Skeletal muscle tissue (tissue), 4 donors: ENCODE results near the gene ADGRB2. TPM values are rescaled to one million over a fixed set of nuclear protein-coding genes. Genes with fewer than 3 reads are reported as not detected.

Source experiments
- H3K27ac ChIP-seq: one replicate; pipeline ENCODE4 v1.7.0; 2013; ENCODE audit warnings: mild to moderate bottlenecking, low read depth, low read length, inconsistent platforms
- H3K27me3 ChIP-seq, 3 donors: one replicate each; pipeline ENCODE4 v1.7.0; 2013; ENCODE audit warnings: low read length in 3 of 3; ENCODE audit not compliant: control insufficient read depth in 3 of 3, insufficient read depth in 3 of 3
- H3K36me3 ChIP-seq, 3 donors: one replicate each; pipeline ENCODE4 v1.7.0; 2013; ENCODE audit warnings: low read length in 3 of 3; ENCODE audit not compliant: control insufficient read depth in 3 of 3, insufficient read depth in 3 of 3
- H3K4me1 ChIP-seq, 3 donors: one replicate each; pipeline ENCODE4 v1.7.0; 2013; ENCODE audit warnings: low read length in 3 of 3, mild to moderate bottlenecking in 3 of 3; ENCODE audit not compliant: control insufficient read depth in 3 of 3, insufficient read depth in 3 of 3
- H3K4me3 ChIP-seq, 3 donors: one replicate each; pipeline ENCODE4 v1.7.0; 2013; ENCODE audit warnings: low read length in 3 of 3
- H3K9ac ChIP-seq, 3 donors: one replicate each; pipeline ENCODE4 v1.7.0; 2013; ENCODE audit warnings: low read length in 3 of 3, mild to moderate bottlenecking in 3 of 3, moderate library complexity in 2 of 3, low read depth in 1 of 3
- H3K9me3 ChIP-seq, 3 donors: one replicate each; pipeline ENCODE4 v1.7.0; 2013; ENCODE audit warnings: low read length in 3 of 3; ENCODE audit not compliant: control insufficient read depth in 3 of 3
- total RNA-seq: library from RNA; depleted of rRNA; stranded (reverse); fragments of >200 nt; gene quantifications from one replicate; pipeline ENCODE4 v1.2.3, GENCODE V29; 2014
- donor health status: Osteomylitis.

ADGRB2 gene
- total RNA-seq, 1 donor from 2014 or later, result 6.3 TPM

DNA sequence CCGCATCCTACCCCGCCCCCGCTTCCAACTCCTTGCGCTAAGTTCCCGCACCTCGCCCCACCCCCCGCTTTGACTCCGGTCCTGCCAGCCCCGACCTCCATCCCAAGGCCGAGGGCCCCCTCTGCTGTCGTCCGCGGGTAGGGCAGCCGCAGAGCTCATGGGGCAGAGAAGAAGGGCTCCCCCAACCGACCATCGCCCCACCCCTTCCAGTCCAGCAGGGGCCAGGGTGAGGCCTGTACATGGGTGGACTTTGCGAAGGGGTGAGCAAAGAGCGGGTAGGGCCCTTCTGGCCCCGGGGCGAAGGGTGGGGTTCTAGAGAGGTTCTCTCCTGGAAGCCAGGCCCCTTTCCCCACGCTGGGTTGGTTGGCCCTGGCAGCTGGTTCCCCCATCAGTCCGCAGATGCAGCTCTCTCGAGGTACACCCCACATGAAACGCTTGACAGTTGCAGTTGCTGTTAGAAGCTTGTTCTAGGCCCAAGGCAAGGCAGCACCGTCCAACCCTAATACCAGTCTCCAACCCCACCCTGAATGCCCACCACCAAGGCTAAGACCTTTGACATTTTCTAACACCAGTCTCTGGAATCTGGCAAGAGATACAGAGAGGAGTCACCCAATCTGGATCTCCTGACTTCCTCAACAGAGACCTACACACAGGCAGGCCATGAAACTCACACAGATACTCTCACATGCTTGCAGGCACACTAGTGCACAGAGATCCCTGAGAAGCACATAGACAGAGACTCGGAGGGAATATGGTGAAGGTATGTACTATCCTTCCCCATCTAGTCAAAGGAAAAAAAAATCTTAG is 25.3 kb upstream of the ADGRB2 start:
- no peak overlapping the region for H3K27ac ChIP-seq
- no peaks in the 10 kb centered on the region for H3K9me3 ChIP-seq
- peak overlapping the region in 1 of 3 donors; percentile 33 for H3K9ac ChIP-seq
- H3K27me3 ChIP-seq, result peaks cover 0 to 15% (median 0%) of the 10 kb centered on the region in 3 donors
- H3K4me1 ChIP-seq, result peaks cover 10 to 17% (median 10%) of the 10 kb centered on the region in 3 donors
- H3K36me3 ChIP-seq, result no peaks in the 10 kb centered on the region
- H3K4me3 ChIP-seq, result peak overlapping the region in 2 of 3 donors; percentile 88 to 89

DNA sequence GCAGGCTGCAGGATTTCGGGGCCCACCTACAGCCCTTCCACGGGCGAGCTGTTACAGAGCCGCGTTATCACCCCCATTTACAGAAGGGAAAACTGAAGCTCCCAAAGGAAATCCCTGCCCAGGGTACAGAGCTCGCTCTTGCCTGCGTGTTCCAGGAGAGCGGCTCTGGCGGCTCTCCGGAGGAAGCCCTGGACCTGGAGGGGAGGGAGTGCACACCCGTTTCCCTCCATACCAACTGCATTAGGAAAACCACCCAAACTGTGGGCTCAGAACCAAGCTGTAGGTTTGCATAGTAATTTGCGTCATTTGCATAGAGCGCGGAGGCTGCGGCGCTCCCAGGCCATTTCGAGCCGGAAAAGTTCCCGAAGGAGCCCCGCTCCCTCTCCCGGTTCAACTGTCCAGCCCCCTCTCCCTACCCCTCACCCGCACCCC is 24.7 kb upstream of the ADGRB2 start:
- Histone ChIP-seq H3K4me3 (peak overlapping the region; percentile 86 to 89 (median 88)), H3K27ac (peak overlapping the region; percentile 77), H3K36me3 (no peaks in the 10 kb centered on the region), H3K27me3 (peaks cover 0 to 15% (median 0%) of the 10 kb centered on the region in 3 donors), H3K9me3 (no peaks in the 10 kb centered on the region), H3K4me1 (peaks cover 10 to 17% (median 10%) of the 10 kb centered on the region in 3 donors), H3K9ac (peak overlapping the region; percentile 65 to 86 (median 76))

DNA sequence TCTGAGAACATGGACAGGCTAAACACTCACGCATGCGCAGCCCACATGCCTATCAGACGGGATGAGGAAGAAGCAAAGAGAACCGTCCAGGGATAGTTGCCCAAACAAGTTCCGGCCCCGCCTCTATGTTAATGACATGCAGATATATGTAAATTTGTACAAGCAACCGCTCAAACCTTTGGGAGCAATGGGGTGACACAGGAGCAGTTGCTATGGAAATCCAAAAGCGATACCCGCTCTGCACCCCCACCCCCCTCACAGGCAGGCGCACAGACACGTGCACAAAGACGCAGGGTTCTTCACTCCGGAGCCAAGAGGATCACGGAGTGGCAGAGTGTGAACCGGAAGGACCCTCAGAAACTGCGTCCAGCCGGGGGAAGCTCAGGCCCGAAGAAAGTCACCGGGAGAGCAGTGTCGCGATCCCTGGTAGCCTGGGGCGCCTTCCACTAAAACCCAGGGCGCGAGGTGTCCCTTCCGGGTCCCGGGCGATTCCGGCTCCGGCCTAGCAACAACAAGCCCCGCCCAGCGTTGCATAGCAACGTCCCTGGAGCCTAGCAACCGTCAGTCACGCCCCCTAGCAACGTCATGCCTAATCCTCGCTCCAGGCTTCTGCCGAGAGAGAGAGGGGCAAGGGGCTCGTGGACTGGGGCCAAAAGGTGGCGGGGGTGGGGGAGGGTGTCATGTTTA is 24.1 kb upstream of the ADGRB2 start:
- H3K4me3 ChIP-seq, result peak overlapping the region; percentile 86 to 89 (median 88)
- H3K36me3 ChIP-seq, result no peaks in the 10 kb centered on the region
- H3K27ac ChIP-seq, result peak overlapping the region; percentile 77
- no peaks in the 10 kb centered on the region for H3K9me3 ChIP-seq
- peak overlapping the region; percentile 73 to 86 (median 76) for H3K9ac ChIP-seq
- H3K27me3 ChIP-seq, result peaks cover 0 to 12% (median 0%) of the 10 kb centered on the region in 3 donors
- H3K4me1 ChIP-seq, result peaks cover 10 to 17% (median 10%) of the 10 kb centered on the region in 3 donors

DNA sequence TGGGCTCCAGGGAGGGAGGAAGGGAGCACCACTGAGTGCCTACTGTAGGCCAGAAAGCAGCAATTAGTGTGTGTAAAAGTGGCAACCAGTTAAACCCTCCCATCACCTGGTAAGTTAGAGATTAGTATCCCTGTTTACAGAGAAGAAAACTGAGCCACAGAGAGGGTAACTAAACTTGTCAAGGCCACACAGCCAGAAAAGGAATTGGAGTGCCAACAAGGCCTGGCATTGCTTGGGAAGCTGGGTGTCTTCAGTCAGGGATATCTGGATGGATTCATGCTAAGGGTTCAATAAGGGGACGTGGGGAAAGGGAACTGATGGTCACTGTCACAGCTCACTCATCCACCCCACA is 23.6 kb upstream of the ADGRB2 start:
- Histone ChIP-seq H3K4me3 (peak overlapping the region in 2 of 3 donors; percentile 88 to 89), H3K27me3 (peaks cover 0 to 9% (median 0%) of the 10 kb centered on the region in 3 donors)

DNA sequence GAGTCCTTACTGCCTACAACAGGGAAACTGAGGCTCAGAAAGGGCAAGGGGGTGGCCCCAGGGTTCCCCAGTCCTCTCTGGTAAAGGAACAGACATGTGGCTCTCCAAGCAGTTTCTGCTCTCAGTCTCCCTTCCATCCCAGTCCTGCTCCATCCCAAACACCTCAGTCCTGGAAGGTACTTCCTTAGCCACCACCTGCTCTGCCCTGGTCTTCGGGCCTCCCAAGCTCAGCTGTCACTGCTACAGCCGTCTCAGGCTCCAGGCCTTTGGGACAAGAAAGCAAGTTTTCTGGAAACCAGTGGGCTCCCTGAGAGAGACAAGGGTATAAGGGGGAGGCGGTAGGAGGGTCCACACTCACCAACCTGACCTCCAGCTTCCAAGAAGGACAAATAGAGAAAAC is 23.1 kb upstream of the ADGRB2 start:
- no peak overlapping the region for H3K9ac ChIP-seq
- no peak overlapping the region for H3K4me3 ChIP-seq
- H3K27ac ChIP-seq, result no peak overlapping the region
- H3K36me3 ChIP-seq, result no peaks in the 10 kb centered on the region
- peaks cover 0 to 6% (median 0%) of the 10 kb centered on the region in 3 donors for H3K27me3 ChIP-seq
- no peaks in the 10 kb centered on the region for H3K9me3 ChIP-seq
- peaks cover 10 to 17% (median 10%) of the 10 kb centered on the region in 3 donors for H3K4me1 ChIP-seq

More for the DNA sequence above, 23.6 kb upstream of the ADGRB2 start:
- H3K27ac ChIP-seq, result peak overlapping the region; percentile 77
- H3K9ac ChIP-seq, result no peak overlapping the region
- H3K9me3 ChIP-seq, result no peaks in the 10 kb centered on the region
- H3K36me3 ChIP-seq, result no peaks in the 10 kb centered on the region
- H3K4me1 ChIP-seq, result peaks cover 10 to 17% (median 10%) of the 10 kb centered on the region in 3 donors

DNA sequence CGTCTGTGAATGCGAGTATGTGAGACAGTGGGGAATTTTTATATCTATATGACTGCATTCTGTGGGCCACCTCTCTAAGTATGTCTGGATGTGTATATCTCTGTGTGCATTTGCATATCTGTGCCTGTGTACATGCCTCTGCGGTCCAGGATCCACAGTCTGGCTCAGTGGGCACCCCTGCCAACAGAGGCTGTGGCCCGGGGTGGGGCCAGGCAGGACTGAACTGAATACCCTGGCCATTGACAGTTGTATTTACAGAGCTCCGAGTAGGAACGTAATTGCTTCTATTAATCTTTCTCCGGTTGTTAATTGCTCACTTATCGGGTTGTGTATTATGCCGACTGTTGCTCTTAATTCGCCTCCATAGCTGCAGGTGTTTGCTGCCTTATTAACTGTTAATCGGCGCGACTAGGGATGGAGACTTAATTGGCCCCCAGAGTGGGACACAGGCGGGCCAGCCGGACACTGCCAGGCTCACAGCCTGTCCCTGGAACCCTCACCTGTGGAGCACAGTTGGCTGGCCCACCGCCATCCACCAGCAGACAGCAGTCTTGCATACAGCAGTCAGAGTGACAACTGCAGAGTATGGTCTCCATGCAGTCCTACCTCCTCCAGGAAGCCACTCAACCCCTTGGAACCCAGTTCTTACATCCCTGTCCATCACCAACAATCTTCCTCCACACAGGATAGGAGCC is 22.4 kb upstream of the ADGRB2 start:
- Histone ChIP-seq H3K27me3 (peaks cover 0 to 1% (median 0%) of the 10 kb centered on the region in 3 donors), H3K36me3 (no peaks in the 10 kb centered on the region), H3K4me3 (no peak overlapping the region), H3K9ac (no peak overlapping the region), H3K27ac (no peak overlapping the region), H3K4me1 (peaks cover 10 to 17% (median 10%) of the 10 kb centered on the region in 3 donors), H3K9me3 (no peaks in the 10 kb centered on the region)

DNA sequence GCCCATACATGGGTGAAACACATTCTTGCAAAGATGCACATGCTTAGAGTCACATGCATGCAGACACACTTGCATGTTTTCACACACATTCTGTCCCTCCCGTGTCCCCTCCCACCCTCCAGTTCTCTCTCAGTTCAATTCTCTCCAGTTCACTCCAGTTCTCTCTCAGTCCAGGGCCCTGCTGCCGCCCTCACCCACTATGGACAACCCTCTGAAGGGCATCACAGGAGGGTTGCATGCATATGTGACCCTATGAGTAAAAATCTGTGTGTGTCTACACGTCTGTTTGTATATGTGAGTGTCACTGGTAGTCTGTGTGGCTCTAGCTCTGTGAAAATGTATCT is 21.8 kb upstream of the ADGRB2 start:
- peaks cover 10 to 17% (median 10%) of the 10 kb centered on the region in 3 donors for H3K4me1 ChIP-seq
- no peaks in the 10 kb centered on the region for H3K27me3 ChIP-seq
- H3K4me3 ChIP-seq, result no peak overlapping the region
- H3K27ac ChIP-seq, result no peak overlapping the region
- H3K9ac ChIP-seq, result no peak overlapping the region
- no peaks in the 10 kb centered on the region for H3K9me3 ChIP-seq
- no peaks in the 10 kb centered on the region for H3K36me3 ChIP-seq

DNA sequence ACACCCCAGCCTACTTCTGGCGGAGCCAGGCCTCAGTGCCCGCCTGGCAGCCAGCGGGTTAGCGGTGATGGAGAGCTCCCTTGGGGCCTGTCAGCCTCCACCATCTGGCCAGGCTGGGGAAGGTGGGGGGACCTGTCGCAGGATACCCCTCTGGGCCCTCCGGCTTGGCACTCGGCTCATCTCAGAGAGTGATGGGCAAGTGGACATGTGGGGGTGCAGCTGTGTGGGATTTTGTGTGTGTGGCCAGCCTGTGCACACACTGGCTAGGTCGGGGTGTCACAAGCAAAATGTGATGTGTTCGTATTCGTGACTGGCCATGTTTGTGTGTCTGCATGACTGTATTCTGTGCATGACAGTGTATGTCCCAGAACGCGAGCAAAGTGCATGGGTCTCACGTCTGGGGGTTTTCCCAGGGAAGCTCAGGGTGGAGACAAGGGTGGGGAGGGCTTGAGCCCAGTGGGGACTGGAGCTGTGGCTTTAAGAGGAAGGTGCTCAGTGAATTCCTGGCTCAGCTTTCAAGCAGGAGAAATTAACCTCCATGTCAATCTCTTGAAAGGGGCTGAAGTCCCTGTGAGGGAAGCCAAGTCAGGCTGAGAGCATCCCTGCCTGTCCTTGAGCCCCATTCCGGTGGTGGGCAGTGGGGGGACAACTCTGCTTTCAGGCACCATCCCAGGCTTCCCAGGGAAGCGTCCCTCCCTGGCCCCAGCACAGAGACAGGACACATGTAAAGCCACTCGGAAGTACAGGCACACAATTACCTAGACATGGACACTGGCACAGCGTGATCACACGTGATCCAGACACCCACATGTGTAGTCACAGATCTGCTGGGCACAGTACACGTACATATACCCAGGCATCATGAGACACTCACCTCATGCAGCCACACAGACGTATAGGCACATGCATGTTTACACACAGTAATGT is 21.1 kb upstream of the ADGRB2 start:
- no peaks in the 10 kb centered on the region for H3K9me3 ChIP-seq
- H3K9ac ChIP-seq, result no peak overlapping the region
- H3K36me3 ChIP-seq, result no peaks in the 10 kb centered on the region
- H3K4me1 ChIP-seq, result peaks cover 10 to 17% (median 10%) of the 10 kb centered on the region in 3 donors
- no peaks in the 10 kb centered on the region for H3K27me3 ChIP-seq
- H3K27ac ChIP-seq, result no peak overlapping the region
- no peak overlapping the region for H3K4me3 ChIP-seq

DNA sequence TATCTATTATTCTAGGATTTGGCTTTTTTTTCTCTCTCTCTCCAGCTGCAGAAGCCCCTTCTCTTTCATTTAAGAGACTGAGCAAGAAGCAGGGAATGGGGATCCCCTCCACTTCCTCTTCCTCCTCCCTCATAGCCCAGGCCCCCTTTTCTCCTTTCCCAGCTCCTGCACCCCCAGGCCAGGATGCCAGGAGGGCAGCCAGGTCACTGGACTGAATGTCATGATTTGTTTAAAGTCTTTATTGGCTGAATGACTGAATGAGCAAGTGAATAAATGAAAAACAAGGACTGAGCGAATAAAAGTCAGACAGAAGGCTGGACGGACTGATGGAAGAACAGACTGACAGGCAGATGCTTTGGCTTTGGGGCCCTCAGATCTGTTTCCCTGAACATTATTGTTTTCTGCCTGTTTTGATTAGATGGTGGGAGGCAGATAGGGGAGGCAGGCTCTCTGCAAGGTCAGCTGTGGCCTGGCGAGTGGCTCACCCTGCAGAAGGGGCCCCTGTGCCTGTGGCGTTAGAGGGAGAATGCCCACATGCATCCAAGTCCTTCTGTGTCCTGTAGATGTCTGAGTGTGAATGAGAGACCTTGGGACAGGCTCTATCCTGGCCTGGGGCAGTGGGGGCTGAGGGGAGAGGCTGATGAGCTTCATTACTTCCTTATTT is 20.3 kb upstream of the ADGRB2 start:
- H3K9ac ChIP-seq, result no peak overlapping the region

More for the DNA sequence above, 20.3 kb upstream of the ADGRB2 start:
- H3K4me1 ChIP-seq, result peaks cover 9 to 16% (median 10%) of the 10 kb centered on the region in 3 donors
- no peak overlapping the region for H3K27ac ChIP-seq
- no peaks in the 10 kb centered on the region for H3K36me3 ChIP-seq
- no peak overlapping the region for H3K4me3 ChIP-seq
- no peaks in the 10 kb centered on the region for H3K27me3 ChIP-seq
- H3K9me3 ChIP-seq, result no peaks in the 10 kb centered on the region
